ENCODE results near the gene ARHGAP6.

DNA sequence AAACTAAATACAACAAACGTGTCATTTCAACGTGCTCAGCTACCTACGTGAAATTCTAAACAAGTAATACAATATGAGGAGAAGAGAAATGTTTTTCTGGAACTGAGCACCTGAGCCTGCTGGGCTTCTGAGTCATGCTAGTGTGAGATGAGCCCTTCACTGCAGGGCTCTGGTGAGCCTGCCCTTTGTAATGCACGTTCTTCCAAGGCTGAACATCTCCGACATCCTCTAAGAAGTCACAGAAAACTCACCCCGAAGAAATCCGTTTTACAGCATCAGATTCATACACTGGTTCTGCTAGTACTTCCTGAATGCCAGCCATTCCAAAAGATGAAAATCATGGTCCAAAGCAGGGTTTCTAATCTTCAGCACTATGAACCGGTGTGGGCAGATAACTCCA lies 215.4 kb downstream of the ARHGAP6 start:
- TF ChIP-seq YY1 (IDR thresholded peaks at IDR 0.05; ENCODE audit: insufficient read depth, insufficient read length), result no peak
- no peak for TF ChIP-seq ZNF274 (IDR thresholded peaks at IDR 0.05; ENCODE audit: low read depth, low read length)
- TF ChIP-seq SUZ12 (IDR thresholded peaks at IDR 0.05; ENCODE audit: extremely low read depth, insufficient read depth, insufficient read length), result no peak
